Retinal pigment epithelial cell (primary cell): ENCODE results near the gene TLE2.

Experiments used
- DNase-seq: peaks from one replicate; pipeline ENCODE4 v3.0.0-alpha.2; 2010; ENCODE audit warnings: low read depth
- H3K4me3 ChIP-seq: 2 replicates; pipeline ENCODE4 v1.5.1; 2011; ENCODE audit warnings: mild to moderate bottlenecking, low read length, control low read depth, moderate library complexity
- TF ChIP-seq, protein P1 (sequence below): conservative IDR thresholded peaks from 2 replicates; pipeline ENCODE4 v1.5.1; 2011; ENCODE audit warnings: low read depth, low read length, control low read depth, inconsistent platforms

TLE2 gene

DNA sequence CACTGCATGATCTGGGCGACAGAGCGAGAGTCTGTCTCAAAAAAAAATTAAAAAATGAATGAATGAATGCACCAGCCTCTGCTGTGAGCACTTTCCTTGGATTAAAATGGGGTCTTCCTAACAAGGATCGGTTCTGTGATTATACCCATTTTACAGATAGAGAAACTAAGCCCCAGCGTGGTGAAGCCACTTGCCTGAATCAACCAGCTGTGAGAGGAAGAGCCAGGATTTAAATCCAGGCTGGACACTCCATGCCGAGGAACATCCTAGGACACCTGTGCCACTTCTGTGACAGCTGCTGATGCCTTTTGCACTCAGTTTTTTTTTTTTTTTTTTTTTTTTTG, 19.1 kb upstream of the TLE2 start:
- TF ChIP-seq, protein P1, sequence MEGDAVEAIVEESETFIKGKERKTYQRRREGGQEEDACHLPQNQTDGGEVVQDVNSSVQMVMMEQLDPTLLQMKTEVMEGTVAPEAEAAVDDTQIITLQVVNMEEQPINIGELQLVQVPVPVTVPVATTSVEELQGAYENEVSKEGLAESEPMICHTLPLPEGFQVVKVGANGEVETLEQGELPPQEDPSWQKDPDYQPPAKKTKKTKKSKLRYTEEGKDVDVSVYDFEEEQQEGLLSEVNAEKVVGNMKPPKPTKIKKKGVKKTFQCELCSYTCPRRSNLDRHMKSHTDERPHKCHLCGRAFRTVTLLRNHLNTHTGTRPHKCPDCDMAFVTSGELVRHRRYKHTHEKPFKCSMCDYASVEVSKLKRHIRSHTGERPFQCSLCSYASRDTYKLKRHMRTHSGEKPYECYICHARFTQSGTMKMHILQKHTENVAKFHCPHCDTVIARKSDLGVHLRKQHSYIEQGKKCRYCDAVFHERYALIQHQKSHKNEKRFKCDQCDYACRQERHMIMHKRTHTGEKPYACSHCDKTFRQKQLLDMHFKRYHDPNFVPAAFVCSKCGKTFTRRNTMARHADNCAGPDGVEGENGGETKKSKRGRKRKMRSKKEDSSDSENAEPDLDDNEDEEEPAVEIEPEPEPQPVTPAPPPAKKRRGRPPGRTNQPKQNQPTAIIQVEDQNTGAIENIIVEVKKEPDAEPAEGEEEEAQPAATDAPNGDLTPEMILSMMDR = no peak
- DNase-seq = no peak
- no peak overlapping the region for H3K4me3 ChIP-seq

- no peak for DNase-seq
- TF ChIP-seq, protein P1 = no peak
- H3K4me3 ChIP-seq = no peak overlapping the region
Observed at GRCh38 chr19:3047496-3048189, 18.6 kb upstream of the TLE2 start.

DNA sequence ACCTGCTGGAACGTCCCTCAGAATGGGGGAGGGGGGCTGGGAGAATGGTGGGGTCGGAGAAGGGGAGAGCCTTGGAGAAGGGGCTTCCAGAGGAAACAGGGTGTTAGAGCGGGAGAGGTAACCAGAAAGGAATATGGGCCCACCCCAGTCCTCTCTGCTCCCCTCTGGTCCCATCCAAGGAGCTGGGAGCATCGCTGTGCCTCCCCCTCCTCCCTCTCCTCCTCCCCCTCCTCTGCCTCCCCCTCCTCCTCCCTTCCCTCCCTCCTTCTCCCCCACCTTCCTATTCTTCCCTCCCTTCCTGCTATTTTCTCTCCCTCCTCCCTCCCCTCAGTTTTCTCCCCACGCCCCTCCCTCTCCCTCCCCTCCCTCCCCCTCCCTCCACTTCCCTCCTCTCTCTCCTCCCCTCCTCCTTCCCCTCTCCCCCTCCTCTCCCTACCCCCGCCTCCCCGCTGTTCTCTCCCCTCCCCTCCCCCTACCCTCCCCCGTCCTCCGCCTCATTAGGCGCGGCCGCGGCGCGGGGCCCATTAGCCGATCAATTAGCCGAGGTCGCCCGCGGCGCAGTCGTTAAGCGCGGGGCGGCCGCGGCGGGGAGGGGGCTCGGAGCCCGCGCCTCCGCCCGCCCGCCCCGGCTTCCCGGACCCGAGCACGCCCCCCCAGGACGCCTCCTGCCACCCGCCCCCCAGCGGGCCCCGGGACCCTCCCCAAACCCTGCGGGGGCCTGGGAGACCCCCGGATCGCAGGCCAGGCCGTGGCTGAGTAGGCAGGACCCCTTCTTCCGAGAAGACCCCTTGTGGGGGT, 17.8 kb upstream of the TLE2 start:
- H3K4me3 ChIP-seq = no peak overlapping the region
- no peak for DNase-seq
- TF ChIP-seq, protein P1 = no peak

- TF ChIP-seq, protein P1 = no peak
- no peak overlapping the region for H3K4me3 ChIP-seq
- DNase-seq = no peak
Observed at GRCh38 chr19:3045885-3046697, 17.0 kb upstream of the TLE2 start.

GRCh38 chr19:3045191-3045590, 16.1 kb upstream of the TLE2 start:
- TF ChIP-seq, protein P1 = no peak
- DNase-seq = no peak
- H3K4me3 ChIP-seq = no peak overlapping the region

DNA sequence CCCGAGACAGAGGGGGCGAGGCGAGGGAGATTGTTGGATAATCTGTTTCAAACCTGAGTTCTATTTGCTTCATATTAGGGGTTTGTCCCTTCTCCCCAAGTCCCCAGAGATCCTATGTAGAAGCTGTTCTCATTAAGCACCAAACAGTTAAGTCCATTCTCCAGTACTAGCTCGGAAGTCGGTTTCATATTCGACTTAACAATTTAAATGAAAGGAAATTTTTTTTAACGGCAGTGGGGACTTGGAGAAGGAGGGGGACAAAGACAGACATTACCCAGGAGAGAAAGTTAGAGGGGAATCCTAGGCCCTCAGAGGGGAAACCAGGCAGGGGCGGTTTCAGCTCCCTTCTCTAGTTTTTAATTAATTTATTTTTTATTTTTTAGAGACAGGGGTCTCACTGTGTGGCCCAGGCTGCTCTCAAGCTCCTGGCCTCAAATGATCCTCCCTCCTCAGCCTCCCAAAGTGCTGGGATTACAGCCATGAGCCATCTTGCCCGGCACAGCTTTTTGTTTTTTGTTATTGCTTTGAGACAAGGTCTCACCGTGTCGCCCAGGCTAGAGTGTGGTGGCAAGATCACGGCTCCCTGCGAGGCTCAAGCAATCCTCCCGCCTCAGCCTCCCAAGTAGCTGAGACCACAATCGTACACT, 13.7 kb upstream of the TLE2 start:
- DNase-seq = no peak
- TF ChIP-seq, protein P1 = no peak
- H3K4me3 ChIP-seq = no peak overlapping the region
